Pancreas (tissue), 10 donors: Measurements from ENCODE around the gene DCBLD1. TPM values are rescaled to one million over a fixed set of nuclear protein-coding genes. Genes with fewer than 3 reads are reported as not detected.

Experiments used
- ATAC-seq, 4 donors: fragments of 200-7000 bp; cut with Tn5 transposase; one replicate each; pipeline versions ENCODE4 v1.8.0 to v1.9.1; 2020; ENCODE audit warnings: mild to moderate bottlenecking in 4 of 4, moderate library complexity in 4 of 4
- DNase-seq, 6 donors: peaks; one replicate each; pipeline ENCODE4 v3.0.0-alpha.2; 2020
- FAIRE-seq: peaks from 2 replicates; lab custom pipeline; 2012; peaks lifted over from hg19 to GRCh38; lab: Jason Lieb, UNC
- H3K27ac ChIP-seq, 4 donors: fragments of 200-600 bp; sonication (generic); 1 replicate in 3 of 4; 2 replicates in 1 of 4; pipeline versions ENCODE4 v1.5.0 to v1.8.0; 2020
- H3K27me3 ChIP-seq, 4 donors: fragments of 200-600 bp; one replicate each; pipeline ENCODE4 v1.8.0; 2021
- H3K36me3 ChIP-seq, 3 donors: fragments of 200-600 bp; sonication (generic) in 1 of 3; one replicate each; pipeline versions ENCODE4 v1.5.0 to v1.8.0; 2020 to 2021
- H3K4me1 ChIP-seq, 3 donors: fragments of 200-600 bp; one replicate each; pipeline ENCODE4 v1.8.0; 2021
- H3K4me3 ChIP-seq, 4 donors: fragments of 200-600 bp; sonication (generic) in 2 of 4; one replicate each; pipeline versions ENCODE4 v1.5.0 to v1.8.0; 2020 to 2021
- H3K9me3 ChIP-seq, 4 donors: fragments of 200-600 bp; one replicate each; pipeline ENCODE4 v1.8.0; 2021
- WGBS, 2 donors: extraction: QIAGEN DNeasy Blood & Tissue Kit; methylation state at CpG; one replicate each; pipeline ENCODE4 v1.1.7; 2013; 5-methylcytosine and 5-hydroxymethylcytosine counted together
- intact Hi-C, 3 donors: fragments of 100-400 bp; cut with DNase I; formaldehyde crosslinking; loops; one replicate each; pipeline versions ENCODE4 v1.11.1 to v1.14.2; 2022
- polyA plus RNA-seq, 2 donors: library from polyadenylated mRNA; stranded (reverse); fragments of 200-250 nt; gene quantifications; one replicate each; pipeline ENCODE4 v1.2.3, GENCODE V29; 2013
- total RNA-seq, 6 donors: library from RNA; stranded (reverse); fragmentation: NEBNext Ultra II Directional in 4 of 6; extraction: Animal tissue kit (Norgen Biotek cat#: 25700) in 4 of 6; gene quantifications; one replicate each; pipeline versions ENCODE4 v1.2.1 to v1.2.4, GENCODE V29; 2021 to 2023
- TF ChIP-seq, protein P1 (sequence below), 4 donors: fragments of 200-600 bp; sonication (generic) in 3 of 4; IDR thresholded peaks; one replicate each; pipeline versions ENCODE4 v1.5.0 to v1.8.0; 2021; ENCODE audit warnings: antibody characterized with exemption in 4 of 4
- donor health status: healthy with polysubstance abuse.
- donor health status: DM: no; HTN: no; CAD: no; lungs with moderate emphysema.
- donor health status: DM: no; HTN: no; CAD: no.
- donor health status: control.
- donor health status: control.
- donor health status: Bipolar disorder and iron deficiency.
- donor health status: DM: yes; HTN: yes; CAD: no.
- donor health status: DM: no; HTN: no; CAD: no.
- donor health status: DM: no; HTN: no; CAD: no.
- donor health status: DM: yes; HTN: yes; CAD: no.

DCBLD1 gene
- total and polyA plus RNA-seq, 8 donors, result 4.8 to 12.8 (median 6.4) TPM

- no peak for DNase-seq
- Histone ChIP-seq H3K27me3 (no peaks in the 10 kb centered on the region), H3K27ac (no peak overlapping the region), H3K9me3 (no peaks in the 10 kb centered on the region), H3K36me3 (no peaks in the 10 kb centered on the region), H3K4me1 (peaks cover 7 to 13% (median 10%) of the 10 kb centered on the region in 3 donors), H3K4me3 (no peak overlapping the region)
- 89 to 90% methylated on average over 5 of the region's 5 CpGs for WGBS, 2 donors
- FAIRE-seq, result no peak
- intact Hi-C loops, result no loop called here
- no peak for ATAC-seq
- TF ChIP-seq, protein P1, sequence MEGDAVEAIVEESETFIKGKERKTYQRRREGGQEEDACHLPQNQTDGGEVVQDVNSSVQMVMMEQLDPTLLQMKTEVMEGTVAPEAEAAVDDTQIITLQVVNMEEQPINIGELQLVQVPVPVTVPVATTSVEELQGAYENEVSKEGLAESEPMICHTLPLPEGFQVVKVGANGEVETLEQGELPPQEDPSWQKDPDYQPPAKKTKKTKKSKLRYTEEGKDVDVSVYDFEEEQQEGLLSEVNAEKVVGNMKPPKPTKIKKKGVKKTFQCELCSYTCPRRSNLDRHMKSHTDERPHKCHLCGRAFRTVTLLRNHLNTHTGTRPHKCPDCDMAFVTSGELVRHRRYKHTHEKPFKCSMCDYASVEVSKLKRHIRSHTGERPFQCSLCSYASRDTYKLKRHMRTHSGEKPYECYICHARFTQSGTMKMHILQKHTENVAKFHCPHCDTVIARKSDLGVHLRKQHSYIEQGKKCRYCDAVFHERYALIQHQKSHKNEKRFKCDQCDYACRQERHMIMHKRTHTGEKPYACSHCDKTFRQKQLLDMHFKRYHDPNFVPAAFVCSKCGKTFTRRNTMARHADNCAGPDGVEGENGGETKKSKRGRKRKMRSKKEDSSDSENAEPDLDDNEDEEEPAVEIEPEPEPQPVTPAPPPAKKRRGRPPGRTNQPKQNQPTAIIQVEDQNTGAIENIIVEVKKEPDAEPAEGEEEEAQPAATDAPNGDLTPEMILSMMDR (IDR thresholded peaks at IDR 0.05), result no peak
Observed at GRCh38 chr6:117491916-117492315, 9.4 kb downstream of the DCBLD1 start.

DNA sequence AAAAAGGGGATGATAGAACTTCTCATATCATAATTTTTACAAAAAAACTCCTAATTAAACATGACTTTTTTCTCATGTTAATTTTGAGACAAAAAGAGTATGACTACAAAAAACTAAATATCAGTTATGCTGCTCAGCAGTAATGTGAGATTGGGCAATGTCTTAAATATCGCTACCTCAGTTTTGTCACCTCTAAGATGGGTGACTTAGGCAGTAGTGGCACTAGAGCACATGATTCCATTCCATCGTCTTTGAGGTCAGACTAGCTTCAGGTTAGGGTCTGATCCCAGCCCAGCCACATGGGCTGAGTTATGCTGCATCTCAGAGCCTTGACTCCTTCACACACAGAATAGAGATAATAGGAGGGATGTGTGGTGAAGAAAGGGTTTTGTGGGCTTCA is 11.0 kb downstream of the DCBLD1 start:
- no peak for DNase-seq
- WGBS, 2 donors, result 89 to 93% methylated on average over 2 of the region's 2 CpGs
- TF ChIP-seq, protein P1 (IDR thresholded peaks at IDR 0.05), result no peak

DNA sequence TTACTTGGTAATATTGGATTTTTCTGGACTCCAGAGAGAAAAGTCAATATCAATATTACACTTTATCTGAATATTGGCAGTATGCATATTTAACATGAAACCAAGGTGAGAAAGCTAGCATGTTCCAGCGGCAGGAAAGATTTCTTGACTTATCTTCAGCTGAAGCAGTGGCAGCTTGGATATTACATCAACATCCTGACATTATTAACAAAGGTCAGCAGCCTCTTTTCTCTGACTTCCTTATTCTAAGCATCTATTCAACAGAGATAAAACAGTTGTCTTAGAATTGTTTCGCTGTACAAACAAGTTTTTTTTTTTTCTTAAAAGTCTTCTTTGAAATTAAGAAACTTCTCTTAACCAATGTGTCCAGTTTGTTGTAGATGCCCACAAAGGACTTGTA is 11.8 kb downstream of the DCBLD1 start:
- H3K4me1 ChIP-seq, result peaks cover 10 to 16% (median 13%) of the 10 kb centered on the region in 3 donors
- FAIRE-seq (no peak), DNase-seq (no peak), ATAC-seq (peak in 3 of 4 donors; percentile 42 to 69 (median 58))
- TF ChIP-seq, protein P1 (IDR thresholded peaks at IDR 0.05), result no peak
- H3K27ac ChIP-seq, result peak overlapping the region in 2 of 4 donors; percentile 34 to 42
- WGBS, 2 donors, result 37 to 42% methylated on average over 2 of the region's 2 CpGs
- no peaks in the 10 kb centered on the region for H3K9me3 ChIP-seq
- H3K4me3 ChIP-seq, result no peak overlapping the region
- H3K36me3 ChIP-seq, result no peaks in the 10 kb centered on the region
- H3K27me3 ChIP-seq, result no peaks in the 10 kb centered on the region
- intact Hi-C loops, result no loop called here

More for the DNA sequence above, 11.0 kb downstream of the DCBLD1 start:
- Histone ChIP-seq H3K27ac (no peak overlapping the region), H3K9me3 (no peaks in the 10 kb centered on the region), H3K36me3 (no peaks in the 10 kb centered on the region), H3K27me3 (no peaks in the 10 kb centered on the region), H3K4me3 (no peak overlapping the region), H3K4me1 (peaks cover 10 to 14% (median 13%) of the 10 kb centered on the region in 3 donors)
- intact Hi-C loops, result no loop called here
- FAIRE-seq (no peak), ATAC-seq (no peak)

- Histone ChIP-seq H3K36me3 (no peaks in the 10 kb centered on the region), H3K9me3 (no peaks in the 10 kb centered on the region), H3K27ac (peak overlapping the region in 2 of 4 donors; percentile 24 to 34), H3K4me3 (no peak overlapping the region), H3K4me1 (peaks cover 10 to 16% (median 13%) of the 10 kb centered on the region in 3 donors), H3K27me3 (no peaks in the 10 kb centered on the region)
- peak in 1 of 4 donors; percentile 16 for ATAC-seq
- FAIRE-seq, result no peak
- WGBS, 2 donors, result 64% methylated on average over 3 of the region's 3 CpGs
- DNase-seq, result no peak
- TF ChIP-seq, protein P1 (IDR thresholded peaks at IDR 0.05), result no peak
- intact Hi-C loops, result no loop called here
Observed at GRCh38 chr6:117494694-117495318, 12.3 kb downstream of the DCBLD1 start.

DNA sequence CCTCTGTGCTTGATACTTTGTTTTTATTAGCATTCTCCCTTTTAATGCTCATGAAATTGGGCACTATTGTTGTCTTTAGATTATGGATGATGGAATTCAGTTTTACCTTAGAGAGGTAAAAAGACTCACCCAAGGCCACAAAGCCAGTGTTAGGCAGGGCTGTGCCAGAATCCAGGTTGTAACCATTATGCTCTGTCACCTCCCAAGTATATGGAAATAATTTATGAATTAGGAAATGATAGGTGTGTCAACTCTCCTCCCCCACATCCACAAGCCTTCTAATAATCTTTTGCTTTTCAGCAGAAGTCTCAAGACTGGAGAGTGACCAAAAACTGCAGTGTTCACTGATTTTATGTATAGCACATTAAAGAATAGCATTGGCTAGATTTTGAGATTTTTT is 13.0 kb downstream of the DCBLD1 start:
- Histone ChIP-seq H3K4me1 (peaks cover 10 to 16% (median 13%) of the 10 kb centered on the region in 3 donors), H3K9me3 (no peaks in the 10 kb centered on the region)
- intact Hi-C loops, result no loop called here

More for the DNA sequence above, 13.0 kb downstream of the DCBLD1 start:
- no peaks in the 10 kb centered on the region for H3K36me3 ChIP-seq
- no peaks in the 10 kb centered on the region for H3K27me3 ChIP-seq
- FAIRE-seq, result no peak
- no peak overlapping the region for H3K4me3 ChIP-seq
- H3K27ac ChIP-seq, result no peak overlapping the region
- no peak for ATAC-seq
- DNase-seq, result no peak
- TF ChIP-seq, protein P1 (IDR thresholded peaks at IDR 0.05), result no peak
